ENCODE measurements around the gene DSCAML1. TPM values are rescaled to one million over a fixed set of nuclear protein-coding genes. Genes with fewer than 3 reads are reported as not detected.

The DSCAML1 gene
- total and polyA plus RNA-seq, 2 of the 8 experiments (the other 6 are each of a cell fraction or from before 2014, with no cell fraction given), result 0.19 to 0.24 TPM

- TF ChIP-seq KDM1A (IDR thresholded peaks at IDR 0.05; ENCODE audit: borderline replicate concordance, low read length) (no peak), CHD7 (IDR thresholded peaks at IDR 0.05; ENCODE audit: insufficient replicate concordance, low read length) (no peak), CTCF (IDR thresholded peaks at IDR 0.05; ENCODE audit: control extremely low read depth in 1 of 3, insufficient read depth in 1 of 3, low read depth in 1 of 3, low read length in 3 of 3) (no peak), CBX5 (IDR thresholded peaks at IDR 0.05; ENCODE audit: low read depth, low read length) (no peak), POLR2AphosphoS5 (IDR thresholded peaks at IDR 0.05; ENCODE audit: low read depth, low read length) (no peak), RAD21 (IDR thresholded peaks at IDR 0.05 in 1 of 2, conservative IDR thresholded peaks at IDR 0.05 in 1 of 2; ENCODE audit: low read depth in 2 of 2, low read length in 2 of 2) (no peak), KDM5A (IDR thresholded peaks at IDR 0.05; ENCODE audit: low read length) (no peak)
Observed at GRCh38 chr11:117437041-117437790, 359.8 kb downstream of the DSCAML1 start (continued).

All from H1 (cell line).